ENCODE results near the gene HEBP2.

DNA sequence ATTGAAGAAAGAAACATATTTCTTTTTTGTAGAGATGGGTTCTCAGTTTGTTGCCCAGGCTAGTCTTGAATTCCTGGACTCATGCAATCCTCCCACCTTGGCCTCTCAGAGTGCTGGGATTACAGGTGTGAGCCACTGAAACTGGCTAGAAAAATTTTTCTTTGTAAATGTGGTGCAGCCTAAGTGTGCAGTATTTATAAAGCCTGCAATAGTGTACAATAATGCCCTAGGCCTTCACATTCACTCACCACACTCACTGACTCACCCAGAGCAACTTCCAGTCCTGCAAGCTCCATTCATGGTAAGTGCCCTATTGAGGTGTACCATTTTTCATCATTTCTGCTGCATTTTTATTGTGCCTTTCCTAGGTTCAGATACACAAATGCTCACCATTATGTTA lies 63.9 kb downstream of the HEBP2 start:
- TF ChIP-seq CTCF (IDR thresholded peaks at IDR 0.05) (no peak), POLR2A (IDR thresholded peaks at IDR 0.05) (no peak)

Measured in ovary (tissue), 3 donors.